ENCODE data around the gene TAGLN.
"Not testable (repeated sequence)": the region's sequence is repeated elsewhere in the genome, so short reads cannot be mapped to it uniquely, and the experiment has no call there.

Gene TAGLN

GRCh38 chr11:117182551-117182935, 16.6 kb upstream of the TAGLN start:
- peaks cover 22% of the 10 kb centered on the region for H3K4me1 ChIP-seq (ENCODE audit: insufficient read depth, low read length, poor library complexity, severe bottlenecking)
- H3F3A ChIP-seq (ENCODE audit: low read depth) = peaks cover 5% of the 10 kb centered on the region; the same call in 1 of the 2 replicates
- H3K4me2 ChIP-seq (ENCODE audit: low read depth, low read length, poor library complexity, severe bottlenecking) = no peak overlapping the region
- H3K27me3 ChIP-seq (ENCODE audit: insufficient read depth, low read length, poor library complexity, severe bottlenecking) = no peaks in the 10 kb centered on the region
- H3K9me2 ChIP-seq (replicated peaks; ENCODE audit: low read depth, low read length) = no peaks in the 10 kb centered on the region
- H3K79me2 ChIP-seq (ENCODE audit: insufficient read depth, low read length) = no peaks in the 10 kb centered on the region
- H3K9me3 ChIP-seq (ENCODE audit: insufficient read depth, low read depth, low read length) = no peaks in the 10 kb centered on the region
- no peak overlapping the region for H3K4me3 ChIP-seq (ENCODE audit: low read length, poor library complexity, severe bottlenecking)
- TF ChIP-seq CTCF (conservative IDR thresholded peaks at IDR 0.05; ENCODE audit: low read length) = no peak
- TF ChIP-seq EZH2phosphoT487 (IDR thresholded peaks at IDR 0.05; ENCODE audit: borderline replicate concordance) = no peak
- no peak overlapping the region for H2AFZ ChIP-seq (ENCODE audit: low read length)
- no peak overlapping the region for H3K9ac ChIP-seq (ENCODE audit: low read depth, low read length, poor library complexity, severe bottlenecking)
- H4K20me1 ChIP-seq (ENCODE audit: insufficient read depth, low read length, poor library complexity, severe bottlenecking) = no peaks in the 10 kb centered on the region
- no peaks in the 10 kb centered on the region for H3K36me3 ChIP-seq (ENCODE audit: insufficient read depth, low read length)

DNA sequence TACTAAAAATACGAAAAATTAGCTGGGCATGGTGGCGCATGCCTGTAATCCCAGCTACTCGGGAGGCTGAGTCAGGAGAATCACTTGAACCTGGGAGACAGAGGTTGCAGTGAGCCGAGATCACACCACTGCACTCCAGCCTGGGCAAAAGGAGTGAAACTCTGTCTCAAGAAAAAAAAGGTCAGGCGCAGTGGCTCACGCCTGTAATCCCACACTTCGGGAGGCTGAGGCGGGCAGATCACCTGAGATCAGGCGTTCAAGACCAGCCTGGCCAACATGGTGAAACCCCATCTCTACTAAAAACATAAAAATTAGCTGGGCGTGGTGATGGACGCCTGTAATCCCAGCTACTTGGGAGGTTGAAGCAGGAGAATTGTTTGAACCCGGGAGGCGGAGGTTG, 16.0 kb upstream of the TAGLN start:
- H3K4me2 ChIP-seq (ENCODE audit: low read depth, low read length, poor library complexity, severe bottlenecking); H4K20me1 ChIP-seq (ENCODE audit: insufficient read depth, low read length, poor library complexity, severe bottlenecking); H3K9ac ChIP-seq (ENCODE audit: low read depth, low read length, poor library complexity, severe bottlenecking); H3K9me2 ChIP-seq (replicated peaks; ENCODE audit: low read depth, low read length); H3K79me2 ChIP-seq (ENCODE audit: insufficient read depth, low read length); H3K9me3 ChIP-seq (ENCODE audit: insufficient read depth, low read depth, low read length); H3F3A ChIP-seq (ENCODE audit: low read depth); H2AFZ ChIP-seq (ENCODE audit: low read length); H3K4me3 ChIP-seq (ENCODE audit: low read length, poor library complexity, severe bottlenecking); H3K36me3 ChIP-seq (ENCODE audit: insufficient read depth, low read length); H3K27me3 ChIP-seq (ENCODE audit: insufficient read depth, low read length, poor library complexity, severe bottlenecking): not testable (repeated sequence)
- peaks cover 18% of the 10 kb centered on the region for H3K4me1 ChIP-seq (ENCODE audit: insufficient read depth, low read length, poor library complexity, severe bottlenecking)

DNA sequence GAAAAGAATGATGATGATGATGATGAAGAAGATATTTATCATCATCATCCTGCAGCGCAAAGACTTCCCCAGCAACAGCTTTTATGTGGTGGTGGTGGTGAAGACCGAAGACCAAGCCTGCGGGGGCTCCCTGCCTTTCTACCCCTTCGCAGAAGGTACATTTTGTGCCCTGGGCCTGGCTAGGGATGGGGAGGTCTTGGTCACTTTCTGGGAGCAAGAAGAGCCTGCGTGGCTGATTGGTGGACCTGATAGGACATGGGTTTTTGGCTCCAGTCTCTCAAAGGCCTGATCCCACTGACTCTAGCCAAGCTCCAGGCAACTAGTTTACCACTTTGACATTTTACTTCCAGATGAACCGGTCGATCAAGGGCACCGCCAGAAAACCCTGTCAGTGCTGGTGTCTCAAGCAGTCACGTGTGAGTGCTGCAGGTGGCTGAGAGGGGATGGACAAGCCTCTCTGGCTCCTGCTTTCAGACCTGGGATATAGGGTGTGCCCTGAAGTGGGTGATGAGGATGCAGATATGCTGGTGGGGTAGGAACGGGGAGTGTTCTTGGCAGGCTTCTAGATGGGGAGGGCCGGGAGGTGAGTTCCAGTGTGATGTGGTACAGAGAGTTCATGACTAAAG, 15.3 kb upstream of the TAGLN start:
- H3K9ac ChIP-seq (ENCODE audit: low read depth, low read length, poor library complexity, severe bottlenecking) = no peak overlapping the region
- H3K79me2 ChIP-seq (ENCODE audit: insufficient read depth, low read length) = no peaks in the 10 kb centered on the region
- peaks cover 5% of the 10 kb centered on the region; the same call in 1 of the 2 replicates for H3F3A ChIP-seq (ENCODE audit: low read depth)
- H3K27me3 ChIP-seq (ENCODE audit: insufficient read depth, low read length, poor library complexity, severe bottlenecking) = no peaks in the 10 kb centered on the region
- H3K4me1 ChIP-seq (ENCODE audit: insufficient read depth, low read length, poor library complexity, severe bottlenecking) = peaks cover 15% of the 10 kb centered on the region
- no peak for TF ChIP-seq EZH2phosphoT487 (IDR thresholded peaks at IDR 0.05; ENCODE audit: borderline replicate concordance)
- TF ChIP-seq CTCF (conservative IDR thresholded peaks at IDR 0.05; ENCODE audit: low read length) = no peak
- no peaks in the 10 kb centered on the region for H3K36me3 ChIP-seq (ENCODE audit: insufficient read depth, low read length)
- no peak overlapping the region for H3K4me2 ChIP-seq (ENCODE audit: low read depth, low read length, poor library complexity, severe bottlenecking)
- no peak overlapping the region for H3K4me3 ChIP-seq (ENCODE audit: low read length, poor library complexity, severe bottlenecking)
- no peaks in the 10 kb centered on the region for H3K9me3 ChIP-seq (ENCODE audit: insufficient read depth, low read depth, low read length)
- no peak overlapping the region for H2AFZ ChIP-seq (ENCODE audit: low read length)
- H3K9me2 ChIP-seq (replicated peaks; ENCODE audit: low read depth, low read length) = no peaks in the 10 kb centered on the region
- H4K20me1 ChIP-seq (ENCODE audit: insufficient read depth, low read length, poor library complexity, severe bottlenecking) = no peaks in the 10 kb centered on the region
